DMS79 treated with DMSO at 0.1 percent for 48 hours (cell line): ENCODE results near the gene SCN8A.

ENCODE experiments used
- DNase-seq: peaks from one replicate; lab custom pipeline; 2025; lab: John Stamatoyannopoulos, UW

Gene SCN8A

GRCh38 chr12:51672334-51672733, 81.3 kb downstream of the SCN8A start:
- no peak for DNase-seq

DNA sequence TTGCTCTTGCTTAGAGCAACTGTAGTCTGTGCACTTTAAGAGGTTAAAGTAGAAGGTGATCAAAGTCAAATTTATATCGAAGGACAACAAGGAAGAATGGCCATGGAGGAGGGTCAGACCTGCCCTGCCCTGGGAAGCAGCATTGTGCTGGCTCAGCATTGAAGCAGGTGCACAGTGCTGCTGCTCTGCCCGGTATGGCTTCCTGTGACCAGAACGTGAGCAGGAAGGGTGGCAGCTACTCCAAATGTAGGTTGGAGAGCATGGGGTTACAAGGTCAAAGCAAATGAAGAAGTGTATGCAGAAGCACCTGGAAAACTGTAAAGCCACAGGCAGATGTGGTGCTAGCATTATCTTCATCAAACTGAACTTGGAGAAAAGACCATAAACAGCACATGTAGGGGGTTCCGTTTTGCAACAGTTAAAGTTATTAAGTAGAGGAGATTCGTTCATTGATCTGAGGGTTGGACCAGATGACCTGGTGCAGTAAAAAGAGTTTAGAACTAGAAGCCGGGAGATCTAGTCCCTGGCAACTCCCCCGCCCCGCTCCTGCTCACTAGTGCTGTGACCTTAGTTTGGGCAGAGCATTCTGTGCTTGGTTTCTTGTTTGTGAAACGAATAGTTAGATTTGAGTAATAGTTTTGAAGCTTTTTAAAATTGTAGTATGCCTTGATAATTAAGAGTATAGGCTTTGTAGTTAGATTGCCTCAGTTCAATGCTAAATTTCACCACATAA, 84.2 kb downstream of the SCN8A start:
- no peak for DNase-seq

- no peak for DNase-seq
These were observed 85.8 kb downstream of the SCN8A start for GRCh38 chr12:51676875-51677274.

DNA sequence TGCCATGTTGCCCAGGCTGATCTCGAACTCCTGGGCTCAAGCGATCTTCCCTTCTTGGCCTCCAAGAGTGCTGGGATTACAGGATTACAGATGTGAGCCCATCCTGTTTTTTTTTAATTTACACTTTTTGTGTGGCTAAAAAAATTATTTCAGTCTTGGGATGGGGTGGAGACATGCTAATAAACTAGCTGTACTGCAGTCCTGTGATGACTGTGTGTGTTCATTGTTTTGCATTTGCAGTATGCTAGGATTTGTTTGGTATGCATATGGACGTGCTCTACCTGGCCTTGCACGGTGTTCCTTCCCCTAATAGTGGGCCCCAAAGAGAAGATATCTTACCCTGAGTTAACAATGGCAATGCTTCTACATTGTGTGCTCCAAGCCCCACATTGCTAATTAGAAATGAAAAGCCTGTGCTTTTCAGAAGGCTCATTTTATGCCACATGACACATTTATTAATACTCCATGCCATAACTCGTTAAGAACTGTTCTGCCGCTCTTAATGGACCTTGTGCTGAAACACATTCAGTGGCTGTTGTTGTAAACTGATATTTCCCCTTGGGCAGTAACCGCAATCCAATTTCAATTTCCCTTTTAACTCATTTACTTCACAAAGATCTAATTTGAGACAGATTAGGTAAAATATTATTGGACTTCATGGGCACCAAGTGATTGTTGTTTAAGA, 86.4 kb downstream of the SCN8A start:
- no peak for DNase-seq

DNA sequence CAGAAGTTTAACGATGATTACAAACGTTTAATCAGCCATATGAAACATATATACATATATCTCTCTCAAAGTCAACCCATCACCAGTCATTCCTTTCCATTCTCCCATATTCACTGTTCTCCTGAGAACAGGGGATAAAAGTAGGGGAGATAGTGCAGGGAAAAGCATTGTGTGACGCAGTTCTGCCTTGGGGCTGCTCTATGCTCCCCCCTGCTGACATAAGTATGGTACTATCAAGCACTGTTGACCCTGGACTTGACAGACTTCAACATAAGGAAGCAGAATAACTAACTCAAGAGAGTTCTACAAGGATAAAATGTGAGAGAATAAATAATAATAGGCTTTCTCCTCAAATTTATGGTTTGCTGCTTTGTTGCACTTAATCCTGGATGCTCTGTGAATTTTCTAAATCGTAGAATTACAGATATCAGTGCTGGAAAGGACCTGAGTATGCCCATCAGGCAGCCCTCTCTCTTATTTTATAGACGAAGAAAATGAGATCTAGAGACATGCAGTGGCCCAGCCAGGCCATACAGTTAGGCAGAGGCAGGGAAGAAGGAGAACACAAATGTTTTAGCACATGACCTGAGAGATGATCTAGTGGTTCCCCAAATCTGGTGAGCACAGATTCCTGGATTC, 87.2 kb downstream of the SCN8A start:
- DNase-seq = no peak

DNA sequence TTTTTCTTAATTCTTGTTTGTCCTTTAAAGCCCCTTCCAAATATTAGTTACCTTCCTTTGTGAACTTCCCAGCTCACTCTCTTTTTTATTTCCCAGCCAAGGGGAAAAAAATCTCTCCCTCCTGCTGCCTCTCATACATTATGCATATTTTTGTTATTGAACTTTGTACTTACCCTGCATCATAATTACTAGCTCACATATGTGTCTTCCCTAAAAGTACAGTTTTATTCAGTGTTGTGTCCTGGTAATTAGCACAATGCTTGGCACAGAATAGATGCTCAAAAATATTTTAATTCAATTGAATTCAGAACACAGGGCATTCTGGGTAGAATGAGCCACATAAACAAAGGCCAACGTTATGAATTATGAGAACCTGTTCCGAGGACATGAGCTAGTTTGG, 91.9 kb downstream of the SCN8A start:
- no peak for DNase-seq

GRCh38 chr12:51683763-51684357, 92.8 kb downstream of the SCN8A start:
- DNase-seq = no peak

DNA sequence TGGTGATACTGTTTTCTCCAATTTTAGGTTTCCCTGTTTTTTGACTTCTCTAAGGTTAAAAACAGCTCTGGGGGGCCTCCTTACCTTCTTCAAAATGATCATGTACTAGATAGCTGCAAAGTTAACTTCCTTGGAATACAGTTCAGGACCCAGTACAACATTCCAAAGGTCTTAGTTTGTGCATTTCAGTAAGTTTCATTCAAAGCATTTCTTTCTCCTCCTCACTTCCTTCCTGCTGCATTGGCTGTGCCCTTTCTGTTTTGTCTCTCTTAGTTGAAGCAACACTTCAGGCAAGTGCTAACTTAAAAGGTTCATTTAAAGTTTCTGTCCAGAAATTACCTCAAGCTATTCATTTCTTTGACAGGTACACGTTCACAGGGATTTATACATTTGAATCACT, 95.7 kb downstream of the SCN8A start:
- DNase-seq = no peak

DNA sequence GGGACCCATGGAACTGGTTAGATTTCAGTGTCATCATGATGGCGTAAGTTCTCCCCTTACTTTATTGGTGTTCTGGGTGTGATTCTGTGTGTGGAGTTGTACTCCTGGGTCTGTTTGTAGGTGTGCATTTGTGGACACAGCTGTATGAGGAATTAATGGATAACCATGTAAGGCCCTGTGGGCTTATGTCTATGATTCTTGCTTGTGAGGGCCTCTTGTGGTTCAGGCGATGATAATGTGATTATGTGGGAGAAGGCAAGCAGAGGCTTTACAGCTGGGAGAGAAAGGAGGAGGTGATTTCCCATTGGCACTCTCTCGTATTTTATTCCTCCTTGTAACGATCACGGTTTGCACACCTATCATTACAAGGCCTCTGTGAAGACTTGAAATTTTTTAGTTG, 96.1 kb downstream of the SCN8A start:
- no peak for DNase-seq

DNA sequence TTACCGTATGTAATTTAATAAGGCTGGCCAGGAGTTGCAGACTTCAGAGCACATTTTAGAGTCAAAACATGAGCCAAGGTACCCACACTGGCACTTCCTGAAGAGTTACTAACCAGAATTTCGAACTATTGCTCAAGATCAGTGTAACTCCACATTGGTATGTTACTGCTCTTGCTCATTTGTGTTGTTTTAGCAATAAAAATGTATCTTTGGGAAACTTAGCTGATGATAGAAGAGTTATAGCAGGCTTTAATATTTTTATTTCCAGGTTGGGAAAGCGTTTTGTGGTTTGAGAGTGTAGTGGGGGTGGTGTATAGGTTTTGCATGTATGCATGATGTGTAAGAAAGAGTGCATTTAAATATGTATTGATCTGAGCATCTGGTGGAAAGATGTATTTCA, 96.6 kb downstream of the SCN8A start:
- DNase-seq = no peak

DNA sequence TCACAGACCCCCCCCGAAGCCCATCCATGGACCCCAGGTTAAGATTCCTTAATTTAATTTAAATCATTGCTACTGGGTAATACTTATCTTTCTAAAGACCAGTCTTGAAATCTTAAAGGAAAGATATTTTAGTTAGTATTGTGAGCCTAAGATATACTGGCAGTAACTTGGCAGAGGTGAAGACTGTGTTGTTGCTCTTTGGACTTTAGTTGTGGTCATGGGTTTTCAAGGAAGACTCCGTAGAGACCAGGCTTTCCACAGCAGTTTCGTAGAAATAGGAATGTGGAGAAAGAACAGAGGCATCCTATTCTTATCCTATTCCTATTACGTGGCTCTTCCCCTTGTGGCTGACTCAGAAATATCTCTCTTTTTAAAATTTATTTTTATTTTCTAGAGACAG, 99.0 kb downstream of the SCN8A start:
- DNase-seq = no peak

GRCh38 chr12:51692016-51692415, 101.0 kb downstream of the SCN8A start:
- DNase-seq = no peak

- DNase-seq = no peak
These were observed 102.5 kb downstream of the SCN8A start for GRCh38 chr12:51693569-51693968.

DNA sequence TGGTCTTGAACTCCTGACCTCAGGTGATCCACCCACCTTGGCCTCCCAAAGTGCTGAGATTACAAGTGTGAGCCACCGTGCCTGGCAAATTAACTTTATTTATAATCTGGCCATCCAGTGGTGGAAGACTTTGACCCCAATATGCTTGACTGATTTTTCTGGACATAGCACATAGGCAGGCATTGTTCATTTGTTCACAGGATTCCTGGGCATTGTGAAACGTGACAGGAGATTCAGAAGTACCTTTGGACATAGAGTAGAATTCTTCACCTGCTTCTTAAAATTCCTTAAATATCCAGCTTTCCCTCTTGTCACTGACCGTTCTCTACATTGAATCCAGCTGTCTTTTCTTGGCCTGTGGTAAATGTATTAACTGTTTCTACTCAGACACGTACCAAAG, 103.1 kb downstream of the SCN8A start:
- no peak for DNase-seq

GRCh38 chr12:51695241-51696010, 104.4 kb downstream of the SCN8A start:
- no peak for DNase-seq

GRCh38 chr12:51699219-51699618, 108.2 kb downstream of the SCN8A start:
- no peak for DNase-seq

DNA sequence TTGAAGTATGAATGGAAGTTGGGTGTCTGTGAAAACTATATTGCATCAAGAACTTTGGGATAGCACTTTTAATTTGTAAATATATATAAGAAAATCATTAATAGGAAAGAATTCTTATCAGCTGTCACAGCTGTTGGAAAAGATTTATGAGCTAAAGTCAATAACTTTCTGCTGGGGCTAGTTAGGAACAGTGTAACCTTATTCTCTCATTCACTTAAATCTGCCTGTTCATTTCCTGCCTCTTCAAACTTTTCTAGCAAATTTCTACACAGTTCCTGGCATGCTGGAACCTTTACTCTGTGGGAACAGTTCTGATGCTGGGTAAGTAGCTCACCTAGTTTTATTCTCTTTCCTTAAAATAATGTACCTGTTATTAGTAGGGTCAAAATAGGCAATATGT, 109.9 kb downstream of the SCN8A start:
- DNase-seq = no peak

DNA sequence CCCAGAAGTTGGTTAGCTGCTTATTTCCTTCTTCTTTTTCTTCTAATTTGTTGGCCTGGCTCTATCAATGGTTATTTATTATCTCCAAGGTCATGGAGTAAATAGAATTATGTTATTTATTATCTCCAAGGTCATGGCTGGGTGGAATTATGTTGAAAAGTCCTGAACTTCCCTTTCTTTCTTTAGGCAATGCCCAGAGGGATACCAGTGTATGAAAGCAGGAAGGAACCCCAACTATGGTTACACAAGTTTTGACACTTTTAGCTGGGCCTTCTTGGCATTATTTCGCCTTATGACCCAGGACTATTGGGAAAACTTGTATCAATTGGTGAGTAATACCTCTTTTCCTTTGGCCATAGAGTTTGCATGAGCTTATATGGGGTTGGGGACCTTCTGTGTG, 111.6 kb downstream of the SCN8A start:
- no peak for DNase-seq

- no peak for DNase-seq
These were observed 114.4 kb downstream of the SCN8A start for GRCh38 chr12:51705450-51705849.

DNA sequence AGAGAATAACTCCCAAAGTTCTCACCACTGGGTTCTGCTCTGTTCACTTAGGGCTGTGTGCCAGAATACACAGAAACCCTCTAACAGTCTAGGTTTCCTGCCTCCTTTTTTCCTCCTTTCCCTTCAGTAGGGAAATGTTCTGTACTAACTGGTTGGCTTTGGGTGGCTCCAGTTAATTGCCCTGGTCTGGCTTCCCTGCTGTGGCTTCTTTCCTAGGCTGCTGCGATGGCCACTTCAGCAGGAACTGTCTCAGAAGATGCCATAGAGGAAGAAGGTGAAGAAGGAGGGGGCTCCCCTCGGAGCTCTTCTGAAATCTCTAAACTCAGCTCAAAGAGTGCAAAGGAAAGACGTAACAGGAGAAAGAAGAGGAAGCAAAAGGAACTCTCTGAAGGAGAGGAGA, 115.2 kb downstream of the SCN8A start:
- no peak for DNase-seq

DNA sequence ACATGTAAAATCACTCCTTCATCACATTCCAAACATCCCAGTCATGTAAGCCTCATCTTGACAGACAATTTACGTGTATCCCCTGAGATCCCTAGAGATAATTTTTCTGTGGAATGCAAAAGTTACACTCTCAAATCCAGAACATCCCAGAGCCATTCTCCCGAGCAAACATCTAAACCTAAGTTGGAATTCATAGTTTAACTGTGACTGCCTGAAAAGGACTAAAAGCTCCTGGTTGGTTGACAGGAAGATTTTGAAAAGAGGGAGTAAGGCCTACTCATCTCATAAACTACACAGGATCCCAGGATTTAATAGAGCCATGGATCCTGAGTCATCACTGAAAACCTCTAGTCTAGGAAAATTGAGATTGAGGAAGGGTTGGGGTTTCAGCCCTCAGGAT, 123.6 kb downstream of the SCN8A start:
- no peak for DNase-seq

GRCh38 chr12:51717326-51717925, 126.4 kb downstream of the SCN8A start:
- DNase-seq = no peak
